Endothelial cell (in vitro differentiated cells): ENCODE results near the gene UBIAD1. TPM values are rescaled to one million over a fixed set of nuclear protein-coding genes. Genes with fewer than 3 reads are reported as not detected.
"Not testable (repeated sequence)": the region's sequence is repeated elsewhere in the genome, so short reads cannot be mapped to it uniquely, and the experiment has no call there.

ENCODE experiments used
- DNase-seq: peaks from one replicate; pipeline ENCODE4 v3.0.0; 2021; ENCODE audit warnings: low spot score
- H3K27ac Mint-ChIP-seq: one replicate; pipeline ENCODE4 v1.8.0; 2021; ENCODE audit warnings: mixed read lengths, inconsistent platforms; ENCODE audit not compliant: unreplicated experiment
- H3K27me3 Mint-ChIP-seq: one replicate; pipeline ENCODE4 v1.8.0; 2021; ENCODE audit warnings: mild to moderate bottlenecking, moderate library complexity, mixed read lengths, inconsistent platforms; ENCODE audit not compliant: unreplicated experiment
- H3K36me3 Mint-ChIP-seq: one replicate; pipeline ENCODE4 v1.8.0; 2021; ENCODE audit warnings: mild to moderate bottlenecking, low read depth, mixed read lengths, inconsistent platforms; ENCODE audit not compliant: unreplicated experiment
- H3K4me1 Mint-ChIP-seq: one replicate; pipeline ENCODE4 v1.8.0; 2021; ENCODE audit warnings: mild to moderate bottlenecking, mixed read lengths, inconsistent platforms; ENCODE audit not compliant: unreplicated experiment
- H3K4me3 Mint-ChIP-seq: one replicate; pipeline ENCODE4 v1.8.0; 2021; ENCODE audit warnings: mild to moderate bottlenecking, mixed read lengths, inconsistent platforms; ENCODE audit not compliant: unreplicated experiment
- H3K9me3 Mint-ChIP-seq: one replicate; pipeline ENCODE4 v1.8.0; 2021; ENCODE audit warnings: mixed read lengths, inconsistent platforms; ENCODE audit not compliant: unreplicated experiment
- total RNA-seq: library from RNA; stranded (reverse); fragmentation: NEBNext Ultra II Directional; extraction: Animal tissue kit (Norgen Biotek cat#: 25700); gene quantifications from one replicate; pipeline ENCODE4 v1.2.1, GENCODE V29; 2021; ENCODE audit not compliant: unreplicated experiment
- TF ChIP-seq, protein P1 (sequence below): fragments of 200-600 bp; sonication (generic); IDR thresholded peaks from one replicate; pipeline ENCODE4 v1.5.0; 2021; ENCODE audit warnings: antibody characterized with exemption; ENCODE audit not compliant: unreplicated experiment

Gene UBIAD1
- total RNA-seq, 1 donor from 2014 or later, result 16.5 TPM

DNA sequence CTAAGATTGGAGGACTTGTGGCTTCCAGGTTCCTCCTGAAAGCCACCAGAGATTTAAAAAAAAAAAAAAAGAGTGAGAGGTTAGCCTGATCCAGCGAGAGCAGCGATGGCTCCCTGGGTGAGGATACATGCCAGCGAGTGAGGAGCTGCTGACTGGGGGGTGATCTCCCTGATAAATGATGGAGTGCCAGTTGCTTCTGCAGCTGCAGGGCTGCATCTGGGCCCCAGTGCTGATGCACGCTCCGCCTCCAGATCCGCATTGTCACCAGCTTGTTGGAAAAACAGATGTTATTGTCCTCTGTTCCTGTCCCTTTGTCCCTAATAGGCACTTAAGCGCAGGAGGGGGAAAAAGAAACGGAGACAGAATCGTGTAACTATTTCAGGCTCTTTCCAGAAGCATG is 28.6 kb downstream of the UBIAD1 start:
- Mint-ChIP-seq H3K4me1 (peaks cover 8% of the 10 kb centered on the region), H3K9me3 (no peaks in the 10 kb centered on the region), H3K4me3 (no peak overlapping the region), H3K27ac (no peak overlapping the region), H3K36me3 (no peaks in the 10 kb centered on the region), H3K27me3 (no peaks in the 10 kb centered on the region)
- no peak for DNase-seq
- TF ChIP-seq, protein P1, sequence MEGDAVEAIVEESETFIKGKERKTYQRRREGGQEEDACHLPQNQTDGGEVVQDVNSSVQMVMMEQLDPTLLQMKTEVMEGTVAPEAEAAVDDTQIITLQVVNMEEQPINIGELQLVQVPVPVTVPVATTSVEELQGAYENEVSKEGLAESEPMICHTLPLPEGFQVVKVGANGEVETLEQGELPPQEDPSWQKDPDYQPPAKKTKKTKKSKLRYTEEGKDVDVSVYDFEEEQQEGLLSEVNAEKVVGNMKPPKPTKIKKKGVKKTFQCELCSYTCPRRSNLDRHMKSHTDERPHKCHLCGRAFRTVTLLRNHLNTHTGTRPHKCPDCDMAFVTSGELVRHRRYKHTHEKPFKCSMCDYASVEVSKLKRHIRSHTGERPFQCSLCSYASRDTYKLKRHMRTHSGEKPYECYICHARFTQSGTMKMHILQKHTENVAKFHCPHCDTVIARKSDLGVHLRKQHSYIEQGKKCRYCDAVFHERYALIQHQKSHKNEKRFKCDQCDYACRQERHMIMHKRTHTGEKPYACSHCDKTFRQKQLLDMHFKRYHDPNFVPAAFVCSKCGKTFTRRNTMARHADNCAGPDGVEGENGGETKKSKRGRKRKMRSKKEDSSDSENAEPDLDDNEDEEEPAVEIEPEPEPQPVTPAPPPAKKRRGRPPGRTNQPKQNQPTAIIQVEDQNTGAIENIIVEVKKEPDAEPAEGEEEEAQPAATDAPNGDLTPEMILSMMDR, result no peak

DNA sequence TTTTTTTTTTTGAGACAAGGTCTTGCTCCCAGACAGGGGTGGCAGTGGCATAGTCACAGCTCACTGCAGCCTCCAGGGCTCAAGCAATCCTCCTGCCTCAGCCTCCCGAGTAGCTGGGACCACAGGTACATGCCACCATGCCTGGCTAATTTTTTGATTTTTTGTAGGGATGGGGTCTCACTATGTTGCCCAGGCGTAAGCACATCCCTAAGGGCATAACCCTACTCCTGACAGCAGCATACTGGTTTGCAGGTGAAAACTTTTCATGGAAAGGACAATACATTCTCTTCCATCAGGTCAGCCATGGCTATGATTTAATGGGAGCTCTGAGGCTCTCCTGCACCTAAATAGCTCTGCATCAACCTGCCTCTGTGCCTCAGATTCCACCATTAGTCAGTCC is 29.4 kb downstream of the UBIAD1 start:
- DNase-seq, result no peak
- no peak overlapping the region for H3K27ac Mint-ChIP-seq
- TF ChIP-seq, protein P1, result no peak
- H3K27me3 Mint-ChIP-seq, result no peaks in the 10 kb centered on the region
- no peaks in the 10 kb centered on the region for H3K9me3 Mint-ChIP-seq
- no peak overlapping the region for H3K4me3 Mint-ChIP-seq
- peaks cover 8% of the 10 kb centered on the region for H3K4me1 Mint-ChIP-seq
- H3K36me3 Mint-ChIP-seq, result no peaks in the 10 kb centered on the region

DNA sequence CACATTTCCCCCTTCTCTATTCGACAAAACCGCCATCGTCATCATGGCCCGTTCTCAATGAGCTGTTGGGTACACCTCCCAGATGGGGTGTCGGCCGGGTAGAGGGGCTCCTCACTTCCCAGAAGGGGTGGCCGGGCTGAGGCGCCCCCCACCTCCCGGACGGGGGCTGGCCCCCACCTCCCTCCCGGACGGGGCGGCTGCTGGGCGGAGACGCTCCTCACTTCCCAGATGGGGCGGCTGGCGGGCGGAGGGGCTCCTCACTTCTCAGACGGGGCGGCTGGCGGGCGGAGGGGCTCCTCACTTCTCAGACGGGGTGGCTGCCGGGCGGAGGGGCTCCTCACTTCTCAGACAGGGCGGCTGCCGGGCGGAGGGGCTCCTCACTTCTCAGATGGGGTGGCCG is 32.5 kb downstream of the UBIAD1 start:
- H3K27me3 Mint-ChIP-seq, H3K9me3 Mint-ChIP-seq, H3K27ac Mint-ChIP-seq, H3K36me3 Mint-ChIP-seq, H3K4me3 Mint-ChIP-seq, DNase-seq, H3K4me1 Mint-ChIP-seq: not testable (repeated sequence)

DNA sequence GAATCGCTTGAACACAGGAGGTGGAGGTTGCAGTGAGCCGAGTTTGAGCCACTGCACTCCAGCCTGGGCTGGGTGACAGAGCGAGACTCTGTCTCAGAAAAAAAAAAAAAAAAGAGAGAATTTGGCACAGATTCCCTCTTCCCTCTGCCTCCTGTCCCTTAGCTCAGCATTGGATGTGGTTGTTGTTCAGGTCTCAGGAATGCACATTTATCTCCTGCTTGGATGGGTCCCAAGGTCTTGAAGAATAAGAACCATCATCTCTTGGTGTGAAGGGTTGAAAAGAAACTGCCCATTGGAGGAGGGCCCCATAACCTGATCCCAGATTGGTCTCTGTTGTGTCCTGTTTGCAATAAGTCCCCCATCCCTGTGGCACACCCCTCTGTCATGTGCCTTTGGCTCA is 34.9 kb downstream of the UBIAD1 start:
- Mint-ChIP-seq H3K4me3 (no peak overlapping the region), H3K27me3 (no peaks in the 10 kb centered on the region), H3K9me3 (no peaks in the 10 kb centered on the region), H3K27ac (no peak overlapping the region), H3K4me1 (peaks cover 10% of the 10 kb centered on the region), H3K36me3 (no peaks in the 10 kb centered on the region)
- DNase-seq, result no peak
- TF ChIP-seq, protein P1, result no peak

DNA sequence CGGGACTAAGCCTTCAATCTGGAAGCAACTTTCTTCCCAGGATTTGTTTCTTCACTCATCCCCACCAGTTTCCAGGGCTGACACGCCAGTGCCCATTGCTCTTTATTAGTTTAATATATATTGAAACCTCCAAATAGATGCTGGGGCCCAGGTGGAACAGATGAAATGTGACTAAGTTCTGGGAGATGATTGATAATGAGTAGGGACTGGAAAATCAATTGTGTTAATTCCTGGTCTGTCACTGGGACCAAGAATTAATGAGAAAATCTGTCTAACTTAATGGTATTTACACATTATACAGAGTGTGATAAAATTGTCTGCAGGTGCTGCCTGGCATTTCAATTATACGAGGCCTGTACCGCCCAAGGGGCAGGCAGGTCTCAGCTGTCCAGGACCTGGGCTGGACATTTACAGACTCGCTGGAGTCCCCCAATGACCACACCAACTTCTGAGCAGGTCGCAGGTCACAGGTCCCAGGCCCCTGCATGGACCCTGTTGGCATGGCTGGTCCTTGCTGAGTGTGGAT is 35.8 kb downstream of the UBIAD1 start:
- DNase-seq, result no peak
- Mint-ChIP-seq H3K9me3 (no peaks in the 10 kb centered on the region), H3K4me1 (peaks cover 10% of the 10 kb centered on the region), H3K27me3 (peaks cover 4% of the 10 kb centered on the region), H3K4me3 (no peak overlapping the region), H3K36me3 (no peaks in the 10 kb centered on the region), H3K27ac (no peak overlapping the region)
- TF ChIP-seq, protein P1, result no peak
